ENCODE data around the gene BICRA. TPM values are rescaled to one million over a fixed set of nuclear protein-coding genes. Genes with fewer than 3 reads are reported as not detected.

BICRA gene
- total RNA-seq, 1 donor from 2014 or later: 13.4 TPM

- Mint-ChIP-seq H3K4me1 (ENCODE audit: low read depth) (peaks cover 22% of the 10 kb centered on the region), H3K27ac (ENCODE audit: unreplicated experiment) (no peak overlapping the region), H3K27me3 (ENCODE audit: low read depth) (no peaks in the 10 kb centered on the region), H3K36me3 (ENCODE audit: low read depth) (peaks cover 8% of the 10 kb centered on the region), H3K9me3 (ENCODE audit: low read depth) (peaks cover 4% of the 10 kb centered on the region), H3K4me3 (ENCODE audit: unreplicated experiment) (no peak overlapping the region)
- TF ChIP-seq CTCF (IDR thresholded peaks at IDR 0.05): no peak
- DNase-seq (ENCODE audit: low spot score): no peak
These were observed 38.0 kb downstream of the BICRA start for GRCh38 chr19:47646924-47647323.

GRCh38 chr19:47649588-47649987 lies 40.7 kb downstream of the BICRA start:
- peaks cover 25% of the 10 kb centered on the region for H3K4me1 Mint-ChIP-seq (ENCODE audit: low read depth)
- no peak for DNase-seq (ENCODE audit: low spot score)
- peaks cover 4% of the 10 kb centered on the region for H3K9me3 Mint-ChIP-seq (ENCODE audit: low read depth)
- H3K27ac Mint-ChIP-seq (ENCODE audit: unreplicated experiment): no peak overlapping the region
- H3K4me3 Mint-ChIP-seq (ENCODE audit: unreplicated experiment): no peak overlapping the region
- peaks cover 12% of the 10 kb centered on the region for H3K36me3 Mint-ChIP-seq (ENCODE audit: low read depth)
- no peaks in the 10 kb centered on the region for H3K27me3 Mint-ChIP-seq (ENCODE audit: low read depth)
- TF ChIP-seq CTCF (IDR thresholded peaks at IDR 0.05): no peak

- peaks cover 17% of the 10 kb centered on the region for H3K4me1 Mint-ChIP-seq (ENCODE audit: low read depth)
- peaks cover 12% of the 10 kb centered on the region for H3K36me3 Mint-ChIP-seq (ENCODE audit: low read depth)
- TF ChIP-seq CTCF (IDR thresholded peaks at IDR 0.05): no peak
- no peak overlapping the region for H3K4me3 Mint-ChIP-seq (ENCODE audit: unreplicated experiment)
- no peak for DNase-seq (ENCODE audit: low spot score)
- H3K27me3 Mint-ChIP-seq (ENCODE audit: low read depth): no peaks in the 10 kb centered on the region
- H3K9me3 Mint-ChIP-seq (ENCODE audit: low read depth): peaks cover 4% of the 10 kb centered on the region
- H3K27ac Mint-ChIP-seq (ENCODE audit: unreplicated experiment): no peak overlapping the region
These were observed 41.8 kb downstream of the BICRA start for GRCh38 chr19:47650700-47651099.

GRCh38 chr19:47651132-47651531 lies 42.2 kb downstream of the BICRA start:
- Mint-ChIP-seq H3K36me3 (ENCODE audit: low read depth) (peaks cover 12% of the 10 kb centered on the region), H3K27me3 (ENCODE audit: low read depth) (no peaks in the 10 kb centered on the region), H3K4me1 (ENCODE audit: low read depth) (peaks cover 16% of the 10 kb centered on the region), H3K27ac (ENCODE audit: unreplicated experiment) (peak overlapping the region; percentile 41), H3K9me3 (ENCODE audit: low read depth) (peaks cover 4% of the 10 kb centered on the region), H3K4me3 (ENCODE audit: unreplicated experiment) (no peak overlapping the region)
- TF ChIP-seq CTCF (IDR thresholded peaks at IDR 0.05): no peak
- DNase-seq (ENCODE audit: low spot score): no peak

GRCh38 chr19:47651691-47652090 lies 42.8 kb downstream of the BICRA start:
- no peak for DNase-seq (ENCODE audit: low spot score)
- no peak for TF ChIP-seq CTCF (IDR thresholded peaks at IDR 0.05)
- Mint-ChIP-seq H3K4me1 (ENCODE audit: low read depth) (peaks cover 16% of the 10 kb centered on the region), H3K4me3 (ENCODE audit: unreplicated experiment) (no peak overlapping the region), H3K36me3 (ENCODE audit: low read depth) (peaks cover 12% of the 10 kb centered on the region), H3K27ac (ENCODE audit: unreplicated experiment) (no peak overlapping the region), H3K27me3 (ENCODE audit: low read depth) (no peaks in the 10 kb centered on the region), H3K9me3 (ENCODE audit: low read depth) (peaks cover 4% of the 10 kb centered on the region)
